AG10803 (cell line): ENCODE results near the gene RIPK4.
A peak's percentile ranks its signal among the peaks of the same experiment; 100 is the strongest.

ENCODE experiments used
- DNase-seq: peaks from one replicate; pipeline ENCODE4 v3.0.0; 2010; ENCODE audit warnings: low read depth
- H3K4me3 ChIP-seq: 2 replicates; pipeline ENCODE4 v1.5.1; 2011; ENCODE audit warnings: mild to moderate bottlenecking, low read length, control low read depth
- CTCF ChIP-seq: conservative IDR thresholded peaks from 2 replicates; pipeline ENCODE4 v1.5.1; 2011; ENCODE audit warnings: mild to moderate bottlenecking, low read length, control low read depth, inconsistent platforms

RIPK4 gene

GRCh38 chr21:41766883-41767605, at the start of gene RIPK4:
Gene RIPK4, minus strand, starts transcription at chr21:41767052. Its CDS starts 11 bp downstream, at chr21:41767041.
- no peak for TF ChIP-seq CTCF
- DNase-seq: peak; percentile 40
- H3K4me3 ChIP-seq: peak within 1 kb of the TSS; percentile 55

- no peak for DNase-seq
- no peak overlapping the region for H3K4me3 ChIP-seq
- no peak for TF ChIP-seq CTCF
Measured at GRCh38 chr21:41815652-41816582, 49.1 kb upstream of the RIPK4 start.

GRCh38 chr21:41813226-41813625, 46.4 kb upstream of the RIPK4 start:
- TF ChIP-seq CTCF: no peak
- H3K4me3 ChIP-seq: no peak overlapping the region
- no peak for DNase-seq

GRCh38 chr21:41812679-41813078, 45.8 kb upstream of the RIPK4 start:
- no peak for DNase-seq

GRCh38 chr21:41810597-41810932, 43.7 kb upstream of the RIPK4 start:
- TF ChIP-seq CTCF: no peak
- no peak for DNase-seq
- H3K4me3 ChIP-seq: no peak overlapping the region

More at GRCh38 chr21:41812679-41813078, 45.8 kb upstream of the RIPK4 start:
- no peak overlapping the region for H3K4me3 ChIP-seq
- no peak for TF ChIP-seq CTCF

GRCh38 chr21:41809891-41810596, 43.2 kb upstream of the RIPK4 start:
- H3K4me3 ChIP-seq: no peak overlapping the region
- DNase-seq: no peak
- no peak for TF ChIP-seq CTCF
